Stimulated activated CD8-positive, alpha-beta memory T cell treated with anti-CD3 and anti-CD28 coated beads, Interleukin-4, amount 100 ng/mL, for 48 hours (primary cell): Measurements from ENCODE around the gene ENO2.

Source experiments
- DNase-seq: peaks from one replicate; pipeline ENCODE4 v3.0.0-alpha.2; 2020

The ENO2 gene

DNA sequence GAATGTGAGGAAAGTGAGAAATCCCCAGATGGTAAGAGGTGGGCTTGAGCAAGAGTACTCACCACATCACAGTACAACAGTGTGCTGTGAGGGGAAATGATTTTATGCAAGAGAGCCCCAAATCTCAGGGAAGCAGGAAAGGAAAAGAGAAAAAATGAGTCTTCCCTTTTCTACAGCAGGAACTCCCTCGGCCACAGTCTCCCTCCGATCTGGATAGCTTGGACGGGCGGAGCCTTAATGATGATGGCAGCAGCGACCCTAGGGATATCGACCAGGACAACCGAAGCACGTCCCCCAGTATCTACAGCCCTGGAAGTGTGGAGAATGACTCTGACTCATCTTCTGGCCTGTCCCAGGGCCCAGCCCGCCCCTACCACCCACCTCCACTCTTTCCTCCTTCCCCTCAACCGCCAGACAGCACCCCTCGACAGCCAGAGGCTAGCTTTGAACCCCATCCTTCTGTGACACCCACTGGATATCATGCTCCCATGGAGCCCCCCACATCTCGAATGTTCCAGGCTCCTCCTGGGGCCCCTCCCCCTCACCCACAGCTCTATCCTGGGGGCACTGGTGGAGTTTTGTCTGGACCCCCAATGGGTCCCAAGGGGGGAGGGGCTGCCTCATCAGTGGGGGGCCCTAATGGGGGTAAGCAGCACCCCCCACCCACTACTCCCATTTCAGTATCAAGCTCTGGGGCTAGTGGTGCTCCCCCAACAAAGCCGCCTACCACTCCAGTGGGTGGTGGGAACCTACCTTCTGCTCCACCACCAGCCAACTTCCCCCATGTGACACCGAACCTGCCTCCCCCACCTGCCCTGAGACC, 21.2 kb downstream of the ENO2 start:
- DNase-seq: no peak

DNA sequence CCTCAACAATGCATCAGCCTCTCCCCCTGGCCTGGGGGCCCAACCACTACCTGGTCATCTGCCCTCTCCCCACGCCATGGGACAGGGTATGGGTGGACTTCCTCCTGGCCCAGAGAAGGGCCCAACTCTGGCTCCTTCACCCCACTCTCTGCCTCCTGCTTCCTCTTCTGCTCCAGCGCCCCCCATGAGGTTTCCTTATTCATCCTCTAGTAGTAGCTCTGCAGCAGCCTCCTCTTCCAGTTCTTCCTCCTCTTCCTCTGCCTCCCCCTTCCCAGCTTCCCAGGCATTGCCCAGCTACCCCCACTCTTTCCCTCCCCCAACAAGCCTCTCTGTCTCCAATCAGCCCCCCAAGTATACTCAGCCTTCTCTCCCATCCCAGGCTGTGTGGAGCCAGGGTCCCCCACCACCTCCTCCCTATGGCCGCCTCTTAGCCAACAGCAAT, 21.8 kb downstream of the ENO2 start:
- no peak for DNase-seq

DNA sequence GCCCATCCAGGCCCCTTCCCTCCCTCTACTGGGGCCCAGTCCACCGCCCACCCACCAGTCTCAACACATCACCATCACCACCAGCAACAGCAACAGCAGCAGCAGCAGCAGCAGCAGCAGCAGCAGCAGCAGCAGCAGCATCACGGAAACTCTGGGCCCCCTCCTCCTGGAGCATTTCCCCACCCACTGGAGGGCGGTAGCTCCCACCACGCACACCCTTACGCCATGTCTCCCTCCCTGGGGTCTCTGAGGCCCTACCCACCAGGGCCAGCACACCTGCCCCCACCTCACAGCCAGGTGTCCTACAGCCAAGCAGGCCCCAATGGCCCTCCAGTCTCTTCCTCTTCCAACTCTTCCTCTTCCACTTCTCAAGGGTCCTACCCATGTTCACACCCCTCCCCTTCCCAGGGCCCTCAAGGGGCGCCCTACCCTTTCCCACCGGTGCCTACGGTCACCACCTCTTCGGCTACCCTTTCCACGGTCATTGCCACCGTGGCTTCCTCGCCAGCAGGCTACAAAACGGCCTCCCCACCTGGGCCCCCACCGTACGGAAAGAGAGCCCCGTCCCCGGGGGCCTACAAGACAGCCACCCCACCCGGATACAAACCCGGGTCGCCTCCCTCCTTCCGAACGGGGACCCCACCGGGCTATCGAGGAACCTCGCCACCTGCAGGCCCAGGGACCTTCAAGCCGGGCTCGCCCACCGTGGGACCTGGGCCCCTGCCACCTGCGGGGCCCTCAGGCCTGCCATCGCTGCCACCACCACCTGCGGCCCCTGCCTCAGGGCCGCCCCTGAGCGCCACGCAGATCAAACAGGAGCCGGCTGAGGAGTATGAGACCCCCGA, 22.5 kb downstream of the ENO2 start:
- DNase-seq: peak; percentile 73

DNA sequence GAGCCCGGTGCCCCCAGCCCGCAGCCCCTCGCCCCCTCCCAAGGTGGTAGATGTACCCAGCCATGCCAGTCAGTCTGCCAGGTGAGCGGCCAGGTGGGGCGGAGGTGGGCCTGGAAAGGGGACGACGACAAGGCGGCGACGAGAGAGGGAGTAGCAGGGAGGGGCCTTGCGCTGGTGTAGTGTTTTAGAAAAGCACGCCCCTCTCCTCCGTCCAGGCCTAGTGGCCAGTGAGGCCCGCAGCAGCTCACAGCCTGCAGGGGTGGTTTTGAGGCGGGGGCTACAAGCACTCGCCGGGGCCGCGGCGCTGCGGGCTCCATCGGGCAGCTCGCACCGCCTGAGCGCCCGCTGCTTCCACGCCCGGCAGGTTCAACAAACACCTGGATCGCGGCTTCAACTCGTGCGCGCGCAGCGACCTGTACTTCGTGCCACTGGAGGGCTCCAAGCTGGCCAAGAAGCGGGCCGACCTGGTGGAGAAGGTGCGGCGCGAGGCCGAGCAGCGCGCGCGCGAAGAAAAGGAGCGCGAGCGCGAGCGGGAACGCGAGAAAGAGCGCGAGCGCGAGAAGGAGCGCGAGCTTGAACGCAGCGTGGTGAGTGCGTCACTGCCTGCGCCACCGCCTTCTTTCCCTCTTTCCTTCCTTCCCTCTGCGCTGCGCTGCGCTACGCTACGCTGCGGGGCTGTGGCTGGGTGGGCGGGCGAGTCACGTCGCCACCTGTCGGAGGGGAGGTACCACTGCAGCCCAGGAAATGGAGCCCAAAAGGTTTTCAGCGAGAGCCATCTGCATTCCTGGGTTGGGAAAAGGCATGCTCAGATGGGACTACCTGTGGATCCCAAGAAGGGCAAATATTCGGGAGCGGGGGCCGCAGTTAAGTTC, 23.3 kb downstream of the ENO2 start:
- DNase-seq: peak; percentile 95

DNA sequence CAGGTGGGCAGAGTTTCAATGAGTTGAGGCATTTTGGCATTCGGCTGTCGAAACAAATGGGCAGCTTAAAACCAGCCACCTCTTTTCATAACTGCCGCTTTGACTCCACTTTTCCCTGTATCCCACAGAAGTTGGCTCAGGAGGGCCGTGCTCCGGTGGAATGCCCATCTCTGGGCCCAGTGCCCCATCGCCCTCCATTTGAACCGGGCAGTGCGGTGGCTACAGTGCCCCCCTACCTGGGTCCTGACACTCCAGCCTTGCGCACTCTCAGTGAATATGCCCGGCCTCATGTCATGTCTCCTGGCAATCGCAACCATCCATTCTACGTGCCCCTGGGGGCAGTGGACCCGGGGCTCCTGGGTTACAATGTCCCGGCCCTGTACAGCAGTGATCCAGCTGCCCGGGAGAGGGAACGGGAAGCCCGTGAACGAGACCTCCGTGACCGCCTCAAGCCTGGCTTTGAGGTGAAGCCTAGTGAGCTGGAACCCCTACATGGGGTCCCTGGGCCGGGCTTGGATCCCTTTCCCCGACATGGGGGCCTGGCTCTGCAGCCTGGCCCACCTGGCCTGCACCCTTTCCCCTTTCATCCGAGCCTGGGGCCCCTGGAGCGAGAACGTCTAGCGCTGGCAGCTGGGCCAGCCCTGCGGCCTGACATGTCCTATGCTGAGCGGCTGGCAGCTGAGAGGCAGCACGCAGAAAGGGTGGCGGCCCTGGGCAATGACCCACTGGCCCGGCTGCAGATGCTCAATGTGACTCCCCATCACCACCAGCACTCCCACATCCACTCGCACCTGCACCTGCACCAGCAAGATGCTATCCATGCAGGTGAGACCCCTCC, 24.2 kb downstream of the ENO2 start:
- no peak for DNase-seq

DNA sequence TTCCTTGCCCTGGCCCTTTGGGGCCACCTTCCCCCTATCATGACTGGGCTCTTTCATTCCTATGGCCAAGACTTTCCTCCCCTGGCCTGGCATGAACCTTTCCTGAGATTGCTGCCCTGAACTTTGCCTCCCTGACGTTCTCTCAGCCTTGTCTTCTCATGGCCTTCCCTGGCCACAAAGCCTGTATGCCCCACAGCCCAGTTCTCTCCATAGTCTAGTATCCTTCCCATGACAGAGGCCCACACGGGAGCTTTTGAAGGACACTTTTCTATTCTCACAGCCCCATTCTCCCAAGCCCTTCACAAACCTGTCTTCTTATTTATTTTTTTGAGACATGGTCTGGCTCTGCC, 24.8 kb downstream of the ENO2 start:
- DNase-seq: no peak

DNA sequence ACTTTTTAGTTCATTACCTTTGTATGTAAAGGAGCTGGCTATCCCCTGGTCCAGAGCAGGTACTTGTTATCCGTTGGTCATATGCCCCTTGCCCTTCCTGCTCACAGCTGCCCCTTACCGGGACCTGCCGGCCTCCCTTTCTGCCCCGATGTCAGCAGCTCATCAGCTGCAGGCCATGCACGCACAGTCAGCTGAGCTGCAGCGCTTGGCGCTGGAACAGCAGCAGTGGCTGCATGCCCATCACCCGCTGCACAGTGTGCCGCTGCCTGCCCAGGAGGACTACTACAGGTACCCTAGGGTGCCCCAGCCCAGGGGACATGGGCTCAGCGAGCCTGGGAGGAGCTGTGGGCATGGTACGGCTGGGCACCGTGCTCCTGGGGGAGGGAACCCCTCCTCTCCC, 26.9 kb downstream of the ENO2 start:
- no peak for DNase-seq

DNA sequence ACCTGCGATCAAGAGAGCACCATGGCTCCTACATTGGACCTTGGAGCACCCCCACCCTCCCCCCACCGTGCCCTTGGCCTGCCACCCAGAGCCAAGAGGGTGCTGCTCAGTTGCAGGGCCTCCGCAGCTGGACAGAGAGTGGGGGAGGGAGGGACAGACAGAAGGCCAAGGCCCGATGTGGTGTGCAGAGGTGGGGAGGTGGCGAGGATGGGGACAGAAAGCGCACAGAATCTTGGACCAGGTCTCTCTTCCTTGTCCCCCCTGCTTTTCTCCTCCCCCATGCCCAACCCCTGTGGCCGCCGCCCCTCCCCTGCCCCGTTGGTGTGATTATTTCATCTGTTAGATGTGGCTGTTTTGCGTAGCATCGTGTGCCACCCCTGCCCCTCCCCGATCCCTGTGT, 27.4 kb downstream of the ENO2 start:
- DNase-seq: no peak

DNA sequence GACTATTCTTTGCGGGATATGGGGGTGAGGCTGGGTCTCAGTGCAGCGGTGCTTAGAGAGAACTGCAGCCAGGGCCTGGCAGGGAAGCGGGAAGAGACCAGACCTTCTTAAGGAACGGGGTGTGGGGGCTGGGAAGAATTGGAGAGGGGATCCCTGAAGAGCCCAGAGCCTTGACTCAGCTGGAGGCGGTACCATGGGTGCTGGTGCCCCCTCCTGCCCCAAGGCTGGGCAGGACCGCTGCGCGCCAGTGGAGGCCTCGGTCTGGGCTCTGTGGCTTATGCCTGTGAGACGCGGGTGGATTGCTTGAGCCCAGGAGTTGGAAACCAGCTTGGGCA, 27.9 kb downstream of the ENO2 start:
- no peak for DNase-seq

DNA sequence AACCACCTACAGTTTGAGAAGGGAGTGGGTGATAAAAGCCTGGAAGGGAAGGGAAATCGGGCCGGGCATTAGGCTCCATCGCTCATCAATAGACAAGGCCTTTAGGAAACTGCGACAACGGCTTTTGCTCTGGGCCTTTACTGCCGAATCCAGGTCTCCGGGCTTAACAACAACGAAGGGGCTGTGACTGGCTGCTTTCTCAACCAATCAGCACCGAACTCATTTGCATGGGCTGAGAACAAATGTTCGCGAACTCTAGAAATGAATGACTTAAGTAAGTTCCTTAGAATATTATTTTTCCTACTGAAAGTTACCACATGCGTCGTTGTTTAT, 29.0 kb downstream of the ENO2 start:
- peak; percentile 80 for DNase-seq

DNA sequence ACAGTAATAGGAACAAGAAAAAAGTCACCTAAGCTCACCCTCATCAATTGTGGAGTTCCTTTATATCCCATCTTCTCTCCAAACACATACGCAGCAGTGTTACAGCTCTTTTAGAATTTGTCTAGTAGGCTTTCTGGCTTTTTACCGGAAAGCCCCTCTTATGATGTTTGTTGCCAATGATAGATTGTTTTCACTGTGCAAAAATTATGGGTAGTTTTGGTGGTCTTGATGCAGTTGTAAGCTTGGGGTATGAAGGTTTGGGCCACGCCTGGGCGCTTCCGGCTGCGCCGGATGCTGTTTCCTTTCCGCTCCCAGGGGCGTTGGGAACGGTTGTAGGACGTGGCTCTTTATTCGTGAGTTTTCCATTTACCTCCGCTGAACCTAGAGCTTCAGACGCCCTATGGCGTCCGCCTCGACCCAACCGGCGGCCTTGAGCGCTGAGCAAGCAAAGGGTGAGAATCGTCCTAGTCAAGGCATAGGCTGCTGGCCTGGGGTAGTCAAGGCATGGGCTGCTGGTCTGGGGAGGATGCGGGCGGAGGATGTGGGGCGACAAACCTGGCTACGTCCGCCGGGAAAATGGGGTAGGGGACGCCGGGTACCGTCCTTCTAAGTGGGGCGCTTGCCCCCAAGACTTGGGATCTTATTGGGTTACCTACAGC, 29.5 kb downstream of the ENO2 start, which contains the start of the genes C12orf57 and RNU7-1:
C12orf57 (plus strand) TSS at position 301 of the 659 bp plus-strand sequence; CDS start at position 401, 100 bp downstream.
RNU7-1 (plus strand) TSS at position 95 of the 659 bp plus-strand sequence.
- DNase-seq: peak; percentile 86

DNA sequence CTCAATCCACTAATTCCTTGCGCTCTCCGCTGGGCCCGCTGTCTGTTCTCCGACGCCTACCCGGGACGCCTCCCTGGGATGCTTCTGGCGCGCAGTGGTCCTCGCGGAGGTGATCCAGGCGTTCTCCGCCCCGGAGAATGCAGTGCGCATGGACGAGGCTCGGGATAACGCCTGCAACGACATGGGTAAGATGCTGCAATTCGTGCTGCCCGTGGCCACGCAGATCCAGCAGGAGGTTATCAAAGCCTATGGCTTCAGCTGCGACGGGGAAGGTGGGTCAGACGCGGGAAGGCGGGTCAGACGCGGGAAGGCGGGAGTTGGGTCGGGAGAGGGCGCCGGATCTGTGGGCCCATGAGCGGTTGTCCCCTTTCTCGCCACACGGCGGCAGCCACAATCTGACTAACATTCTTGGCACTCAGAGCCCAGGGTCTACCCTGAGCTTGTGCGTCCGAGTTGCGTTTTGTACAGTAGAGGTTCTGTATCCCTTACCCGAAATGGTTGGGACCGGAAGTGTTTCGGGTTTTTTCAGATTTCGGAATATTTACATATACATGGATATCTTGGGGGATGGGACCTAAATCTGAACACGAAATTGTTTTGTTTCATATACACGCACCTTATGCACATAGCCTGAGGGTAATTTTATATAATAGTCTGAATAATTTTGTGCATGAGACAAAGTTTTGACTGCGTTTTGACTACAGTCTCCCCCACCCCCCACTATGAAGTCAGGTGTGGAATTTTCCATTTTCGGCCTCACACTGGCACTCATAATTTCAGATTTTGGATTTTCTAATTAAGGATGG, 30.2 kb downstream of the ENO2 start:
- DNase-seq: peak; percentile 90

DNA sequence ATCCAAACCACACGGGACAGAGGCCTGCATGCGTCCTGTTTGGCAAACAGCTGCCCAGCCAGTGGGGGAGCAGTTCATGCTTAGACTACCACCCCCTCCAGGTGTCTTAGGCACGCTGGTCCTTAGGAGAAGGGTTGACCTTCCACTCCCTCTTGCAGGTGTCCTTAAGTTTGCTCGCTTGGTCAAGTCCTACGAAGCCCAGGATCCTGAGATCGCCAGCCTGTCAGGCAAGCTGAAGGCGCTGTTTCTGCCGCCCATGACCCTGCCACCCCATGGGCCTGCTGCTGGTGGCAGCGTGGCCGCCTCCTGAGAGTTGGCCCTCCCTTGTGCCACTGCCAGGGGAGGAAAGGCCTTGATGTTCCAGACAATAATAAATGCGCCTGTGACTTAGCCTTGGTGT, 31.2 kb downstream of the ENO2 start:
- no peak for DNase-seq

DNA sequence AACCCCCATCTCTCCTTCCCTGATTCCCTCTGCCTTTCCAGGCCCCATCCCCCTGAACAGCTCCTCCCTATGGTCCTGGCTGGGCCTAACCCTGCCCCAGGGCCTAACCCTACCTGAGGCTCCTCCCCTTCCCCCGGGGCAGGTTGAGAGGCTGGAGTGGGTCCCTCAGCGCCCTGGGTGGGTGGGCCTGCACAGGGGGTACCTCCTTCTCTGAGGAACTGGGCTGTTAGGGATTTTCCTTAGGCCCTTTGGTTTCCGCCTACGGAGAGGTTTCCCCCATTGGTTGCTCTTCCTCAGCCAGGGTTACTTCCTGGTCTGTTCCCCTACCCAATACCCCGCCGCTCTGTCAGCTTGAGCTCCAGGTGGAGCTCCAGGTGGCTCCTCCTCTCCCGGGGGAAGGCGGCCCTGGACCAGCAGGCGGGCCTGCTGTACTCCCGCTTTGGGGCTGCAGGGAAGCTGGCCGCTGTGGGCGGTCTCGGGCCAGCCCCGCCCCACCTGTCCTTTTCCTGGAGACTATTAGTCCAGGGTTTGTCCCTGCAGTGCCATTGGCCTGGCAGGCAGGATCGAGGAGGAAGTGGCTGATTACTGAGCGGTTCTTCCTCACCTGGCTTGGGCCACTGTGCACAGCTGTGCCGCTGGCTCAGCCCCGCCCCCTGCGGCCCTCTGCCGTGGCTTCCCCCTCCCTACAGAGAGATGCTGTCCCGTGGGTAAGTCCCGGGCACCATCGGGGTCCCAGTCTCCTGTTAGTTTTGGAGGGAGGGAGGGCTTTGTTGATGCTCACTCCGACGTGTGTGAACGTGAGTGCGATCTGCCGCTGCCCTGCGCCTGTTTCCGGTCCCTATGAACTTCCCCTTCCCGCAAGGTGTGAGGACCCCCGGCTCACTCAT, 31.9 kb downstream of the ENO2 start:
- peak; percentile 77 for DNase-seq

DNA sequence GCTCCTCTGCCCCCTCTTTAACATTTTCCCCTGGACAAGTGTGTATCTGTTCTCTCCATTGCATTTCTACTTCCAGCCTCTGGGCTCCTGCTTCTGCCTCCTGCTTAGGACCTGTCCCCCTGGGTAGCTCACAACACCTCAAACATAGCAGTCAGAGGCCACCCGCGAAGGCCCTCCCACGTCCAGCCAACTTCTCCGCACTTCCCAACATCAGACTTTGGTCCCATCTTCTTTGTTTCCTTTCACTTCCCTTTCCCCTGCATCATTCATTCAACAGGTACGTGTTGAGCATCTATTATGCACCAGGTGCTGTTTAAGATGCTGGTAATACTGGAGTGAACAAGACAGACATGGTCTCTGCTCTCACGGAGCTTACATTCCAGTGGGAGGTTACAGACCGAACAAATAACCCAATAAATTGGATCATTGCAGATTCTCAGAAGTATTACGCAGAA, 32.6 kb downstream of the ENO2 start:
- DNase-seq: no peak

DNA sequence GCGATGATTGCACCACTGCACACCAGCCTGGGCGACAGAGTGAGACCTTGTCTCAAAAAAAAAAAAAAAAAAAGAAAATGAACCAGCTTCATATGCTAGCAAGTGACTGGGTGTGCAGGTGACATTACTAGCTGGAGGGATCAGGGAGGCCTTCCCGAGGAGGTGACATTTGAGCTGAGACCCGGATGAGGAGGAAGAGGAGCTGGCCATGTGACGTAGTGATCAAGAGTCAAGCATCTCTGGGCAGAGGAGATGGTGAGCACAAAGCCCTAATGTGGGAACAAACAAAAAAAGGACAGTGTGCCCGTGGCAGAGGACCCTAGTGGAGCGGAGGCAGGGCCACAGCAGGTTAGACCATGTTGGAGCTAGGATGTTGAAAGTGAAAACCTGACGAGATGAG, 33.2 kb downstream of the ENO2 start:
- DNase-seq: no peak

DNA sequence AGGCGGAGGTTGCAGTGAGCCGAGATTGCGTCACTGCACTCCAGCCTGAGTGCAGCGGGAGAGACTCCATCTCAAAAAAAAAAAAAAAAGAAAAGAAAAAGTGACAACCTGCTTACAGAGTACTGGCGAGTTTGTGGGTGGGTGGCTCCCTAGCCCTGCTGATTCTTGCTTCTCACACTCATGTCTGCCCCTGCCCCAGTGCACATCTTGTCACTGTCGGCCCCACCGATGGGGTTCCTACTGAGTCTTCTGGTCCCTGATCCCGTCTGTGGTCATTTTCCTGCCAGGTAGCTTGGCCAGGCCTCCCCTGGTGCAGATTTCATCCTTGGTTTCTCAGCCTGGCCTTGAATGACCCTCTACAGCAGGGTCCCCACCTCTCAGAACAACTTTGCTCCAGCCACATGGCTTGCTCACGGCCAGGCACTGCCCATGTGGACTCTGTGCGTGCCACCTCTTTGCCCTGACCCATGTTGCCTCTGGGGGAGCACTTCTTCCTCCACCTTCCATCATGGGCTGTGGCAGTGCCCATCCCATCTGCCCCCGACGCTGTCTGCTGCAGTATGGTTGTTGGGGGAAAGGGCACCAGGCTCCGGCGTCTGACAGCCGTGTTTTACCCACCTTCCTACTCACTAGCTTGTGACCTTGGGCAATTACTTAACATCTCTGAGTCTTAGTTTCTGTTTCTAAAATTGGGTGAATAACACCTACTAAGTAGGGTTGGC, 34.7 kb downstream of the ENO2 start:
- DNase-seq: peak; percentile 57

DNA sequence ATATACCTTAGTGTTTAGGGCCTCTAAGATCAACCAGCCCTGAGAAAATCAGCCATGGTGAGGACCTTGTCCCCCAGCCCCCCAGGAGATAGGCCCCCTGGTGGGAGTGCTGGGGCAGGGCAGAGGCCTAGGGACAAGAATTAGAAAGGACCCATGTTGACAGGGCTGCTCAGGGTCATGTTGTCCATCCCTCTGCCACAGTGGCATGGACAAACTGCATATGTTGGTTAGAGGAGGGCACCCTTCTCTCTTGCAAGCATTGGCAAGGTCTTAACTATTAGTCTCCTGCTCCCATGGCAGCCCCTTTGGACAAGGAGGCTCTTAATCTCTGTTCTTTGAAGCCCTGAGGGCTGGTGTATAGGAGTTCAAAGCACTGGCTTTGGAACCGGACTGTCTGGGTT, 36.0 kb downstream of the ENO2 start:
- DNase-seq: peak; percentile 64
